GM18517 (cell line): ENCODE data around the gene PDE4D.

Source experiments
- ATAC-seq: cut with Tn5 transposase; IDR thresholded peaks from one replicate; pipeline ENCODE4 v1.9.1; 2021; ENCODE audit warnings: mild to moderate bottlenecking, moderate library complexity; ENCODE audit not compliant: unreplicated experiment

The PDE4D gene

GRCh38 chr5:59893429-59894227, at the start of gene PDE4D:
Gene PDE4D, minus strand, starts transcription at chr5:59893726.
- no peak for ATAC-seq

- ATAC-seq: no peak
Measured at GRCh38 chr5:59937633-59938032, 44.1 kb upstream of the PDE4D start.

GRCh38 chr5:59923465-59923864, 29.9 kb upstream of the PDE4D start:
- ATAC-seq: no peak

DNA sequence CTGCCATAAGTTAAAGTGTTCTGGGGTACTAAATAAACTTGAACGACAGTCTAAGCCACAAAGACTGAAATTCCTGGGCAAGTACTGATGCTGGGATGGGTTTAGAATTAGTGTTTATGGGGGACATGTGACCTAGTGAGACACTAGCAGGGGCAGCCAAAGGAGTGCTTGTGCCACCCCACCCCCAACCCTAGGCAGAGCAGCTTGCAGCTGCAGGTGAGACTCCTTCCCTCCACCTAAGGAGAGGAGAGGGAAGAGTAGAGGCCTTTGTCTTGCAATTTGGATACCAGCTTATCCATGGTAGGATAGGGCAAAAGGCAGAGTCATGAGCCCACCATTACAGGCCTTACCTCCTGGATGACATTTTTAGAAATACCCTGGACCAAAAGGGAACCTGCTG, 28.7 kb upstream of the PDE4D start:
- ATAC-seq: no peak

GRCh38 chr5:59921816-59922215, 28.3 kb upstream of the PDE4D start:
- no peak for ATAC-seq

DNA sequence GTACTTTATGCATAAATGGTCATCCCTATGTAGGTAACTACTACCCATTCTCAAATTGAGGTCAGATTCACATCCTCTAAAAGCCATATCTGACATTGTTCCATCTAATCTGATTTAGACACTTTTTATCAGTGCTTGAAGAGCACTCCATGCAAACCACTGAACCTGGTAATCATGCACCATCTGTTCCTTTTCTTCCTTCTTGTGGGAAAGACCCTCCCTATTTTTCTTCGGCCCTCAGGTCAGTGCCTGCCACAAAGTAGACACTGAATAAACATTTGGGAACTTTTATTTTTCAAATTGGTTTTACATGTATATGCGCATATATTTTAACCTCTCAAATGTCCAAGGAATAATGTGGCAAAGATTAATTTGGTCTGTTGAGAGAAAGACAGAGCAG, 26.0 kb upstream of the PDE4D start:
- no peak for ATAC-seq

GRCh38 chr5:59917121-59917520, 23.6 kb upstream of the PDE4D start:
- ATAC-seq: no peak

GRCh38 chr5:59905188-59905587, 11.7 kb upstream of the PDE4D start:
- no peak for ATAC-seq

GRCh38 chr5:59897075-59897474, 3.5 kb upstream of the PDE4D start:
- no peak for ATAC-seq

- ATAC-seq: no peak
Measured at GRCh38 chr5:59891962-59892643, 1.4 kb downstream of the PDE4D start.

DNA sequence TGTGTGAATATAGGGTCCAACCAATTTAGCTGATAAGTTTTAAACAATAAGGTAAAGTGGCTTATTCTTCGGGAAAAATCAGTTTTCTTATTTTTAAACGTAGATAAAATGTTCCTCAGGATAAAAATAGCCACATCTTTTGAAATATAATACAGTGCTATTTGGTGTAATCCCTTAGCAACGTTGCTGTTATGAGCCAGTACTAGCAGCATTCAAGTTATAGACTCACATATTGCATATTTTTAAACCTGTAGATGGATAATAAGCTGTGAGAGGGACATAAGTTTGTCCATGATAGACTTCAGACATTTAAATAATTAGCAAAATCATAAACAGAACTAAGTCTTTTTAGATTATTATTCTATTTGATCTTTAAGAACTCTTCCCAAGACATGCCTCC, 6.3 kb downstream of the PDE4D start:
- ATAC-seq: no peak

DNA sequence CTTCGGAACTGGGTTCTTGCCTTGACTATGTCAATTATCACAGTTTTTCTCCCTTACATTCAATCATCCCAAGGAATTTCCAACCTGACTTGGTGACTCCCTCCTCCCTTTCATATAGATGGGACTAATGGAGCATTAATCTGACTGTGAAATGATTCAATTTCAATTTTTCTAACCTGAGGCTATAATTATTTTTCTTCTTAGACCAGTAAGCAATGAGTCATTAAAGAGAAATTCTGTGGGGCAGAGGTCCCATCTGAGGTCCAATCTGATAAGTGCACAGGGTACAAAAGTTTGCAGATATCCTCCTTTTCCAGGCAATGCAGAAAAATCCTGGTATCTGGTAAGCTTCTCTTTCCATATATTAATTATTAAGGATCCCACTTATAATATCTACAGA, 18.9 kb downstream of the PDE4D start:
- no peak for ATAC-seq

DNA sequence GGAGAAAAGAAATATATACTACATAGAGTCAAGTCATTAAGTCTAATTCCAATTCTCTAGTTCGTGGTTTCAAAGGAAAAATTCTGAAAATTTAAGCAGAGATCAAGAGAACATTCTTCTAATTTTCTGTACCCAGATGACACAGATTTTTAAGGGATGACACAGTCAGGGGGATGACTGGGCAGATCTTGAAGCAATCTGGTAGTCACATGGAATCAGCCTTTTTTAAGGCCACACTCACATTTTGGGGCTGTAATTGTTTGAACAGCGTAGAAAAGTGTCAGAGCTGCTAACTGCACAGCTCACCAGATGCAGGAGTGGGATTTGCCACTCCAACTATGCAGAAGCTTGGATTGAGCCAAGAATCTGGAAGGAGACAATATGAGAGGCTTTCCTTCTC, 20.4 kb downstream of the PDE4D start:
- no peak for ATAC-seq

DNA sequence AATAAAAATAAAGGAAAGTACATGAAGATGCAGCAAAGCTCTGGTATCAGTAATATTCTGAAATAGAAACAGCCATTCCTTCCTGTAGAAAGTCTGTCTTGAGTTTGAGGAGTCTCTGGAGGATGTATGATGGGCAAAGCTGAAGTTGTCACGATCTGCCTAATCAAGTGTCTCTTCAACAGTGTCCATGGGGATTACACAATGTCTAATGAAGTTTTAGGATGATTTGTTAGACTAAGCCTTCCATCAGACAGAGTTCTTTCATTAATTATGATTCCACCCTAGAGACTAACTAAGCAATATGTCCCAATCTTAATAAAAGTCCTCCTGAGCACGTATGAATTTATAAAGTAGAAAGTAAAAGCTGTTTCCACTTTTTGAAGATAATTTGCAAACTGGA, 26.9 kb downstream of the PDE4D start:
- ATAC-seq: no peak

DNA sequence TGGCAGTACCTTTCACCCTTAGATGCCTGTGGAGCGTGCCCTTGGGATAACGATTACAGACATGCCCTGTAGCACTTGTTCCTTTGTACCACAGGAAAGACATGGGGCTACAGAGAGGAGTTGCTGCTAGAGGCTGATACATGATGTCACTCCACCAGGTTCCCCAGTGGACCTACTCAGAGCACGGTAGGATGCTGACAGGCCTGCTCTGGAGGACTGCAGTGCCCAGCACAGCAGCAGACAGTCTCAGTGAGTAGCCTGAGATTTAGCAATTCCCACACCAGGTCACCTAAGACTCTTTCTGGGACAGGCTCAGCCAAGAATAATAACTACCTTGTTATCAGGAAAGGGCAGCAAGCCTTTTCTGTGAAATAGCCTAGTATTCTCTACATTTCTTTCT, 28.8 kb downstream of the PDE4D start:
- ATAC-seq: no peak

DNA sequence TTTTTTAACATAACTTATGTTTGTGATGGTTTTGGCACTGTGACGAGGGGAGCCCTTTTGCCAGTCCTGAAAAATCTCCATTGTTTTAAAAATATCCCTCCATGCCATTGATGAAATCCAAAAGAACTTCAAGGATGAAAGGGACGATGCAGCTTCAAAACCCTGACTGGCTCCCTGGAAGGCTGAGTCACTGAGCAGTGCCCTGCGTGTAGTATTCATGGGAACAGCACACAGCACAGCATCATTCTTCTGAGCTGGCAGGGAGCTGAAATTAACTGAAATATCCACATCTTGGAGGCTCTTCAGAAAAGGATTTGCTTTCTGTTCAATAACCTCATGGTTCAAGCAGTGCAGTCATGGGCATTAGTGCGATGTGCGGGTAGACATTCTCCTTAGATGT, 29.7 kb downstream of the PDE4D start:
- ATAC-seq: no peak

- ATAC-seq: no peak
Measured at GRCh38 chr5:59856358-59856757, 37.2 kb downstream of the PDE4D start.

GRCh38 chr5:59850766-59851165, 42.8 kb downstream of the PDE4D start:
- no peak for ATAC-seq

DNA sequence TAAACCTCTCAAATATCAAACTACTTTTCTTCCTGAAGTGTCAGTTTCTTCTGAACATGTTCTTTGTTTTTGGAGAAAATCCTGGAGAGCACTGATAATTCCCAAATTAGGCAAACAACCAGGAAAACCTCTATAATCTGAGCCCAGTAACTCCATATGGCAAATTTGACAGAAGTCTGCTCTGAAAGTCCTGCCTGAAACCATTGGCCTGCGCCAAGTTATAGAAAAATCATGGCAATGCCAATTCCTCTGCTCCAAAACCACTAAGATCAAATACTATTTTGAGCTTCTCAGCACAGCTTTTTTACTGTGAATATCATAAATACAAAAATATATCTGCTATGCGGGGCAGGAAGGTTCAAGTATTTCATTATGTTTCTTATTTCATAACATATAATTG, 45.9 kb downstream of the PDE4D start:
- no peak for ATAC-seq

DNA sequence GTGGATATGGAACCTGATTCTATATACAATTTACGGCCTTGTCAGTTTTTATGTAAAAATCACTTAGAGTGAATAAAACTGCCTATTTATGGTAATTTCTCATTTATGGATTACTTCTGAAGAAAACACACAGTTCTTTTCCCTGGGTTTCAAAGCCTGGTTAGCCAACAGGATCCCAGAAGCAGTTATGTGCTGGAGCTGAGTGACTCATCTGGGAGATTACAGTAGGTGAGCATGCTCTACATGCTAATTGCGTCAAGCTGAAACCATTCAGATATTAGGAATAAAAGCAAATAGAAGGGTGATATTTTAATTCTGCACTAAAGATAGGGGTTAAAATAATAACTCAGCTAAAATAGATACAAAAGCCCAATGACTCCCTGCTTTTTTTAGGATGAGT, 47.8 kb downstream of the PDE4D start:
- no peak for ATAC-seq

GRCh38 chr5:59843511-59844213, 49.9 kb downstream of the PDE4D start:
- no peak for ATAC-seq

GRCh38 chr5:59842999-59843398, 50.5 kb downstream of the PDE4D start:
- ATAC-seq: no peak
